Spleen (tissue), 7 donors: ENCODE measurements around the gene MPP4.
A peak's percentile ranks its signal among the peaks of the same experiment; 100 is the strongest.

ENCODE experiments used
- POLR2A ChIP-seq, 3 donors: fragments of 450-650 bp; IDR thresholded peaks; one replicate each; pipeline ENCODE4 v1.5.1; 2017; ENCODE audit warnings: antibody characterized with exemption in 3 of 3, mild to moderate bottlenecking in 1 of 3
- POLR2AphosphoS5 ChIP-seq, 3 donors: sonication (generic); formaldehyde crosslinking; IDR thresholded peaks; one replicate each; pipeline ENCODE4 v1.5.1; 2017; ENCODE audit warnings: antibody characterized with exemption in 3 of 3
- TF ChIP-seq, protein P1 (sequence below), 11 experiments: fragments of 200-600 bp in 7 of 11; fragments of 450-650 bp in 4 of 11; sonication (generic) in 4 of 11; IDR thresholded peaks in 8 of 11; conservative IDR thresholded peaks in 3 of 11; 1 replicate in 7 of 11; 2 replicates in 4 of 11; pipeline versions ENCODE4 v1.4.0 to v1.8.0; 2016 to 2021; ENCODE audit warnings: antibody characterized with exemption in 11 of 11, inconsistent platforms in 4 of 11, mild to moderate bottlenecking in 1 of 11
- donor health status: DM: no; HTN: no; CAD: no; lungs with moderate emphysema.
- donor health status: DM: no; HTN: no; CAD: no.
- donor health status: DM: no; HTN: no; CAD: no.

DNA sequence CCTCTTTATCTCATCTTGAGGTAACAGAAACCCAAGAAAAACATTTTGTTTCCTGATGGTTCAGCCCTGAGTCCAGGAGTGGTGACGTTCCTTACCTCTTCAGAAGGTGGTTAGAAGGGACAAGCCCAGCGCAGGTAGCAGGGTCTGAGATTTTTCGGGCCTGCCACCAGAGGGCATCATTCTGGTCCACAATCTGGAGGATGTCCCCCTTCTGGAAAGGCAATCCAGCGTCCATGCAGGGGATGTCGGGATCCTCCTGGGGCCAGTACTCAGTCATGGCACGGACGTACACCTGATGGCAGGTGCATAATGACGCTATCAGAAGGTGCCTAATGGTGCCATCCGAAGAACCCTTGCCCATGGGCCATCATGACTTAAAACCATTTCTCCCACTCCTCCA is 17.7 kb downstream of the MPP4 start:
- TF ChIP-seq, protein P1, sequence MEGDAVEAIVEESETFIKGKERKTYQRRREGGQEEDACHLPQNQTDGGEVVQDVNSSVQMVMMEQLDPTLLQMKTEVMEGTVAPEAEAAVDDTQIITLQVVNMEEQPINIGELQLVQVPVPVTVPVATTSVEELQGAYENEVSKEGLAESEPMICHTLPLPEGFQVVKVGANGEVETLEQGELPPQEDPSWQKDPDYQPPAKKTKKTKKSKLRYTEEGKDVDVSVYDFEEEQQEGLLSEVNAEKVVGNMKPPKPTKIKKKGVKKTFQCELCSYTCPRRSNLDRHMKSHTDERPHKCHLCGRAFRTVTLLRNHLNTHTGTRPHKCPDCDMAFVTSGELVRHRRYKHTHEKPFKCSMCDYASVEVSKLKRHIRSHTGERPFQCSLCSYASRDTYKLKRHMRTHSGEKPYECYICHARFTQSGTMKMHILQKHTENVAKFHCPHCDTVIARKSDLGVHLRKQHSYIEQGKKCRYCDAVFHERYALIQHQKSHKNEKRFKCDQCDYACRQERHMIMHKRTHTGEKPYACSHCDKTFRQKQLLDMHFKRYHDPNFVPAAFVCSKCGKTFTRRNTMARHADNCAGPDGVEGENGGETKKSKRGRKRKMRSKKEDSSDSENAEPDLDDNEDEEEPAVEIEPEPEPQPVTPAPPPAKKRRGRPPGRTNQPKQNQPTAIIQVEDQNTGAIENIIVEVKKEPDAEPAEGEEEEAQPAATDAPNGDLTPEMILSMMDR (IDR thresholded peaks at IDR 0.05 in 8 of 11, conservative IDR thresholded peaks at IDR 0.05 in 3 of 11), result peak in 5 of 11 experiments; percentile 12 to 34 (median 28)
- no peak for TF ChIP-seq POLR2A (IDR thresholded peaks at IDR 0.05)
- no peak for TF ChIP-seq POLR2AphosphoS5 (IDR thresholded peaks at IDR 0.05)
